22Rv1 (cell line): ENCODE results near the gene SEPTIN12.

Experiments used
- CTCF ChIP-seq: fragments of 450-650 bp; IDR thresholded peaks from 2 replicates; pipeline ENCODE4 v1.5.1; 2017; ENCODE audit warnings: mild to moderate bottlenecking
- ZFX ChIP-seq: fragments of 450-650 bp; IDR thresholded peaks from 2 replicates; pipeline ENCODE4 v1.6.1; 2017; ENCODE audit warnings: antibody characterized with exemption, borderline replicate concordance

GRCh38 chr16:4746215-4746614, 41.9 kb downstream of the SEPTIN12 start:
- TF ChIP-seq CTCF (no peak), ZFX (no peak)
